AG04450 (cell line): ENCODE measurements around the gene HMX3. TPM values are rescaled to one million over a fixed set of nuclear protein-coding genes. Genes with fewer than 3 reads are reported as not detected.

Experiments used
- CTCF ChIA-PET: fragments of 300-600, 350-600 bp; formaldehyde crosslinking; extraction: SDS; loops from one replicate; lab custom pipeline; 2022; ENCODE audit warnings: antibody characterized with exemption, inconsistent platforms; lab: Charles Lee
- POLR2A ChIA-PET: fragments of 350-600 bp; formaldehyde crosslinking; extraction: SDS; loops from one replicate; lab custom pipeline; 2021; ENCODE audit warnings: antibody characterized with exemption, inconsistent platforms; lab: Yijun Ruan, JAX
- DNase-seq: peaks from one replicate; pipeline ENCODE4 v3.0.0-alpha.2; 2011; ENCODE audit warnings: low read depth, low spot score
- H3K27ac ChIP-seq: one replicate; pipeline ENCODE4 v1.5.1; 2012; ENCODE audit warnings: low read depth, low read length, control low read depth
- H3K27me3 ChIP-seq: one replicate; pipeline ENCODE4 v1.6.0; 2012; ENCODE audit warnings: low read length; ENCODE audit not compliant: control insufficient read depth, insufficient read depth
- H3K4me3 ChIP-seq: 2 replicates; pipeline ENCODE4 v1.5.1; 2011; ENCODE audit warnings: mild to moderate bottlenecking, low read depth, low read length, control low read depth
- H3K9me3 ChIP-seq: 2 replicates; pipeline ENCODE4 v1.5.1; 2012; ENCODE audit warnings: low read length; ENCODE audit not compliant: control insufficient read depth, insufficient read depth
- CTCF ChIP-seq: IDR thresholded peaks from 2 replicates; pipeline ENCODE4 v1.5.1; 2011; ENCODE audit warnings: low read depth, low read length, control low read depth, inconsistent platforms
- polyA plus RNA-seq: library from polyadenylated mRNA; depleted of rRNA; stranded (reverse); fragments of >200 nt; gene quantifications from 2 replicates; pipeline ENCODE4 v1.2.3, GENCODE V29; 2011

Gene HMX3
- polyA plus RNA-seq, 1 experiment: not detected

GRCh38 chr10:123149568-123150270 lies 13.9 kb downstream of the HMX3 start:
- Histone ChIP-seq H3K4me3 (peak overlapping the region; percentile 50), H3K9me3 (peaks cover 6% of the 10 kb centered on the region; the same call in 1 of the 2 replicates), H3K27ac (no peak overlapping the region), H3K27me3 (peaks cover 78% of the 10 kb centered on the region)
- no peak for DNase-seq
- no peak for TF ChIP-seq CTCF
- CTCF ChIA-PET: interaction anchor here (1.1 to 2.0 kb wide), 2 partner anchors 17 to 169 kb away, joined by 3 to 6 read pairs; no protein-coding TSS in a partner anchor
- POLR2A ChIA-PET: no interaction called here

- no peak overlapping the region for H3K4me3 ChIP-seq
- no peak for DNase-seq
- H3K27me3 ChIP-seq: peaks cover 71% of the 10 kb centered on the region
- no peak overlapping the region for H3K27ac ChIP-seq
- ChIA-PET CTCF (interaction anchor here (1.1 to 2.0 kb wide), 2 partner anchors 17 to 169 kb away, joined by 3 to 6 read pairs; no protein-coding TSS in a partner anchor), POLR2A (no interaction called here)
- TF ChIP-seq CTCF: no peak
- peaks cover 6% of the 10 kb centered on the region; the same call in 1 of the 2 replicates for H3K9me3 ChIP-seq
These were observed 14.7 kb downstream of the HMX3 start for GRCh38 chr10:123150271-123150985.

- TF ChIP-seq CTCF: no peak
- H3K27me3 ChIP-seq: peaks cover 64% of the 10 kb centered on the region
- no peak overlapping the region for H3K27ac ChIP-seq
- ChIA-PET POLR2A (no interaction called here), CTCF (no interaction called here)
- H3K9me3 ChIP-seq: peaks cover 6% of the 10 kb centered on the region; the same call in 1 of the 2 replicates
- 0 out of 2 replicates have a peak overlapping the region, but pooled peaks have one; percentile 7 for H3K4me3 ChIP-seq
- no peak for DNase-seq
These were observed 15.4 kb downstream of the HMX3 start for GRCh38 chr10:123150986-123151736.

- POLR2A ChIA-PET: no interaction called here
- peaks cover 58% of the 10 kb centered on the region for H3K27me3 ChIP-seq
- DNase-seq: no peak
- no peak overlapping the region for H3K4me3 ChIP-seq
- no peak for TF ChIP-seq CTCF
- CTCF ChIA-PET: no interaction called here
- H3K27ac ChIP-seq: no peak overlapping the region
- peaks cover 6% of the 10 kb centered on the region; the same call in 1 of the 2 replicates for H3K9me3 ChIP-seq
These were observed 16.0 kb downstream of the HMX3 start for GRCh38 chr10:123151737-123152135.
